ENCODE measurements around the gene KCNJ6.

KCNJ6 gene

GRCh38 chr21:37860416-37860815 lies 55.8 kb downstream of the KCNJ6 start:
- no peak for TF ChIP-seq CTCF (IDR thresholded peaks at IDR 0.05; ENCODE audit: low read length, missing control alignments)
- no peak overlapping the region for H3K4me3 ChIP-seq (replicated peaks; ENCODE audit: low read depth, low read length)
- DNase-seq (ENCODE audit: low read depth) = no peak

DNA sequence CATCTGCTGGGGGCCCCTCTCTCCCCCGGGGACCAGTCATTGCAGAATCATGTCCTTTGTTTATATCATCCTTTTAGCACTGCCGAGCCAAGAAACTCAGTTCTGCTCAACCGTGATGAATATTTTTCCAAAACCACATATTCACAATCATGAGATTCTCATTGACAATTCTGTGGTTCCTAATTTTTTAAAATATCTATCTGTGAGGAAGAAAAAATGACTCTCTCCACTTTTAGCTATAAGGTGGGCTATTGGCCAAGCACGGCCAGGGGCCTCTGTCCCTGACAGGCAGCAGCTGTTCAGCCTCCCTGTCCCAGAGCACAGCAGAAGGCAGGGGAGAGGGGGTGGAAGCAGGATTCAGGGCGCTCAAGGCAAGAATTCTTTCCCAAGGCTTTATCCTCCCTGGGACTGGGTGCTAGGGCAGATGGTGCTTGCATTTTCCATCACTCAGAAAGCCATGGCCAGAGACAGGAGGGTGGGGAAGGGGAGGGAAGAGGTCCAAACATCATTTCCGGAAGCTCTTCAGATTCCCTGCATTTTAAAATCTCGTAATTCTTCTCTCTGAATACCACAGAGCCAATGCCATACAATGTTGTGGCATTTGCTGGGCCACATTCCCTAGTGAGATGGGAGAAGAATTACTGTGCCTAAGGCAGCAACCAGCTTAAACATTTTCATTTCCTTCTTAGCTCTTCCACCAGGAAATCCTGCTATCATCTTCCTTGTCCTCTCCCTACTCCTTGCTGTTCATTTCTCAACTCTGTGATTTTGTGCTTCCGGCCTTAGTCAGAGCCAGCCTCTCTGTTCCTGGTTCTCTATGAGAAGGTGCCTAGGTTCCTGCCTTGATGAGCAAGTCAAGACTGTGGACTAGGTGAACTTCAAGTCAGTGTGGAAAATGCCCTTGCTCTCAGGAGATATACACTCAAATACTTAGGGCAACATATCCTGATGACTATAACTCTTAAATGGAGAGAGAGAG lies 60.3 kb downstream of the KCNJ6 start:
- no peak for TF ChIP-seq CTCF (IDR thresholded peaks at IDR 0.05; ENCODE audit: low read length, missing control alignments)
- peak; percentile 54 for DNase-seq (ENCODE audit: low read depth)
- no peak overlapping the region for H3K4me3 ChIP-seq (replicated peaks; ENCODE audit: low read depth, low read length)

DNA sequence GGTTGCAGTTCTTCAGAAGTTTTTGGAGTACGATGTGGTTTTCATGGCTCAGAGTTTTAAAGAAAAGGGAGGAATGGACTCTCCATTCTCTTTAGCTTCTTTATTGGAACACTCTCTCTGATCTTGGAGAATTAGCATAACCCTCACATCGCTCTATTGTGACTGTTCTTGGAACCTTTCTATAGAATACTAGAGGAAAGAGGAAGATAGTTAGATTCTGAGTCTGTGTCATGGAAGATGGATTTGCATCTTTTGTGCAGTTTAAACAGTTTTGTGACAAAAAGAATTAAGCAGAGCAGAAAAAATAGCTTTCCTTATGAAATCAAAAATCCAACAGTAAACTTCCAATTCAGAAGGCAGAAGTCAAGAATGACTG lies 61.0 kb downstream of the KCNJ6 start:
- DNase-seq (ENCODE audit: low read depth) = no peak
- no peak overlapping the region for H3K4me3 ChIP-seq (replicated peaks; ENCODE audit: low read depth, low read length)
- TF ChIP-seq CTCF (IDR thresholded peaks at IDR 0.05; ENCODE audit: low read length, missing control alignments) = no peak

GRCh38 chr21:37849506-37850102 lies 66.7 kb downstream of the KCNJ6 start:
- peak; percentile 79 for DNase-seq (ENCODE audit: low read depth)
- no peak for TF ChIP-seq CTCF (IDR thresholded peaks at IDR 0.05; ENCODE audit: low read length, missing control alignments)
- no peak overlapping the region for H3K4me3 ChIP-seq (replicated peaks; ENCODE audit: low read depth, low read length)

DNA sequence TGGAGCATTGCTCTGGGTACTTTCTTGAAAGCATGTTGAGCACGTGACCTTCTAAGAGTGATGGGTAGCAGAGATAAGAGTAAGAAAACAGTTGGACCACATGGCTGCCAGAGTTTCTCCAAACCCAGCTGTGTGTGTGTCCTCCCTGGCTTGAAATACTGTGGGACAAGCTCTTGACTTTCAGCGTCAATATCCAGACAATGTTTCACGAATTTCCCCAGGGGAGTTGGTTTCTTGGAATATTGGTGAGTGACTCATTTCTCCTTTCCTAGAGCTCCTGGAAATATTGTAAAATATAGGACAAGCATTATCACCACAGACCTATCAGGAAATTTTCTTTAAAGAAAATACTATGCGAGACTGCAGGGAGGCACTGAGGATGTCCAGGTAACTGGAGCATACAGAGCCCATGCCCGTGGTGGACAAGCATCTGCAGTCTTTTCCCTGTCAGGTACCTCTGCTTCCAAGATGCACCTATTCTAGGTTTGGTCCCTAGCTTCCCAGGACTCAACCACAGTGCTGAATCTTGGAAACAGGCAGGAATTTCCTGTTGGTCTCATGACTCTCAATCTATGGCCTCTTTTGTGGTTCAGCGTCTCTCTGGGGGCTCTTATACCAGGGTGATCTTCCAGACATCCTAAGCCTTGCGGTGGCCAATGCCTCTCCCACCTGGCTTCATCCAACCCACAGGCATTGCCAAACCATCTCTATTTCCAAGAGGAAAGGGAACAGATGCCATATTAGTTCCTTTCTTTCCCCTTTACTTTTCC lies 67.4 kb downstream of the KCNJ6 start:
- no peak for TF ChIP-seq CTCF (IDR thresholded peaks at IDR 0.05; ENCODE audit: low read length, missing control alignments)
- DNase-seq (ENCODE audit: low read depth) = peak; percentile 52
- H3K4me3 ChIP-seq (replicated peaks; ENCODE audit: low read depth, low read length) = no peak overlapping the region

- TF ChIP-seq CTCF (IDR thresholded peaks at IDR 0.05; ENCODE audit: low read length, missing control alignments) = no peak
- H3K4me3 ChIP-seq (replicated peaks; ENCODE audit: low read depth, low read length) = no peak overlapping the region
- DNase-seq (ENCODE audit: low read depth) = no peak
Observed at GRCh38 chr21:37845535-37845934, 70.7 kb downstream of the KCNJ6 start.
